NCI-H69 (cell line): ENCODE data around the gene NEIL3.

ENCODE experiments used
- DNase-seq: peaks from one replicate; lab custom pipeline; 2025; lab: John Stamatoyannopoulos, UW

Gene NEIL3

DNA sequence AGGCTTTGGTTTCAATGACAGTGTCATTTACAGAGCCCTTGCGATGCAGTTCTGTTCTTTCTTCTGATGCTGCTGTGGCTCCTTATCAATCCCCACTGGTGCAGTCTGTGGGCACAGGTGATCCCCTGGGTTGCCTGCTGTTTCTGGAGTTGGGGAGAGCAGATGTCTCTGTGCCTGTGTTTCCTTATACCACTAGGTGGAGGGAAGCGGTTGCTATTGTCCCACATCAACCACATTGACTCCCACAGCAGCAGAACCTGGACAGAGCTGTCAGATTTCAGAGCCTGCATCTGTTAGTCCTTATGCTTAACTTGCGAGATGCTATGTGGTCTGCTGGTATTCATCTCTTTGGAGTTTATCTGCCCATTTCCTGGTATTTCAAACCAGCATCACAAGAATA lies 57.7 kb downstream of the NEIL3 start:
- DNase-seq: peak; percentile 60

DNA sequence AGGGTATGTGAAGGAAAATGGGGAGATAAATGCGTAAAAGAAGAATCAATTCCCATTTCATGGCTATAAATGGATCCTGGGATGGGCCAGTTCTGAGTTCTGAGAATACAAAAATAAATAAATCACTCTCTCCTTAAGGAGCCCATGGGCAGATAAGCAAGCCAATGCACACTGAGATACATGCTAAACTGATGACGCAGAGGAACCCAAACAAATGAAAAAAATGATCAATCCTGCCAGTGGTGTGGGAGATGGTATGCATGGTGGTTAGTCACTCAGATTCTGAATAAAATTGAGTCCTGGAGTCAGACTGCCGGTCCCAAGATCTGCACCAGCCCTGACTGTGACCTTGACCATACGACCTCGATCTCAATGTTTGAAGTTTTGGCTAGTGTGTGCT lies 59.7 kb downstream of the NEIL3 start:
- no peak for DNase-seq

DNA sequence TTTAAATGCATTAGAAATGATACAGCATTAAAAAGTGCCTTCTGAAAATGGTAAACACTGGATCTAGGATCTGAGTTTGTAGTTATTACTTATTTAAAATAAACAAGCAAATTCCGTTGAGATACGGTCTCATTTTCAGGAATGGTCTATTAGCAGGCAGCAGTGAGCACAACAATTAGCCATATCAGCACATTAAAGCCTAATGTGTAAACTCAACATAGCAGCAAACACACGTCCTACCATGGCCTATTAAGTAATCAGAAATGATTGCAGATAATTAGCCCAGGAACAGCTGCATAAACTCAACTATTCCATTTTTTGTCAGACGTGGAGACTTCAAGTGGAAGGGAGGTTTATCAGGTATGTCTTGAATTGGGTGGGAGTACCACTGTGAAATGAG lies 61.8 kb downstream of the NEIL3 start:
- peak; percentile 29 for DNase-seq

DNA sequence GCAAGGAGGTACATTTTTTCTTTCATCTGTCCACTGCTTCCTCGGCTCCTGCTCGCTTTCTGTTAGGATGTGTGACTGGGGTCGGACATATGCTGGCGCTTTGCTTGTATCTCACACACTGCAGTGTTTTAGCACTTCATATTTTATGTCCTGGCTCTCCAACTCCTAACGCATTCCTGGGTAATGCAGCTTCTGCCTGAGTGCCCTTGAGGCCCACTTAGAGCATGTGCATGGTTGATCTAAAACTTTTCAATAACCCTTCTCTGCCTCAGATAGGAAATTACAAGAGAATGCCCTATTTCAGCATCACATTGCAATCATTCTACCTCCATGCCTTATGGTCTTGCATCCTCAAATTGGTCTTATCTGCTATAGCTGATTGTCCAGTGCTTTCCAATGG lies 65.3 kb downstream of the NEIL3 start:
- no peak for DNase-seq

DNA sequence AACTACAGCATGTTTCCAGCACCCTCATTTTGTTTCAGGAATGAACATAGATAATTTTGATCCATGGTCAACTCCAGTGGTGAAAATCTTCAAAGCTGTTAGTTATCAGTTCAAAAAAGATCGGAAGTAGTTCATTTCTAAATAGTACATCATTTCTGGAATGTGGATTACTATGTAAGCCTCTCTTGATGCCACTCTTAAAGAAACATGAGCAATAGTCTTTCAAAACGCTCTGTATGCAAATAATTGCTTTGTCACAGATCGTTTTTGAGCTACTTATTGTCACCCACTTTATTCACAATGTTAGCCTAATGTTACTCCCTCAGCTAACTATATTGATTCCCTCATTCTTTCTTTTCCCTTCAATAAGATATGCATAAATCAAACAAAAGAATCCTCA lies 65.7 kb downstream of the NEIL3 start:
- no peak for DNase-seq

DNA sequence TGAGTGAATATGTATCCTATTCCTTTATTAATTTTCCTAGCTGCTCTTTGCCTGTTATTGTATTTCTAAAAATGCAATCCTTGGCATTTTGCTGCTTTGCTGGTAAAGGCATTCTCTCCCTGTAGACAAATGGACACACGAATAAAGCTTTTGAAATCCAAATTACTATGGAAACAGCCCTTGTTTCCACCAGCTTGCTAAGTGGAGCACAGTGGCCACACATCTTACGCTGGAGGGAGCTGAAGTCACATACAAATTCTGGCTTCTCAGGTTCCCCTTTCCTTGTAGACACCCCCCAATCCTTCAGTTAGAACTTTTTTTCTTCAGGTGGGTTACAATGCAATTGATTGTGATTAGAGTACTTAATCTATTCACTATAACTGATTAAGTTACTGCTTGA lies 66.3 kb downstream of the NEIL3 start:
- peak; percentile 35 for DNase-seq

DNA sequence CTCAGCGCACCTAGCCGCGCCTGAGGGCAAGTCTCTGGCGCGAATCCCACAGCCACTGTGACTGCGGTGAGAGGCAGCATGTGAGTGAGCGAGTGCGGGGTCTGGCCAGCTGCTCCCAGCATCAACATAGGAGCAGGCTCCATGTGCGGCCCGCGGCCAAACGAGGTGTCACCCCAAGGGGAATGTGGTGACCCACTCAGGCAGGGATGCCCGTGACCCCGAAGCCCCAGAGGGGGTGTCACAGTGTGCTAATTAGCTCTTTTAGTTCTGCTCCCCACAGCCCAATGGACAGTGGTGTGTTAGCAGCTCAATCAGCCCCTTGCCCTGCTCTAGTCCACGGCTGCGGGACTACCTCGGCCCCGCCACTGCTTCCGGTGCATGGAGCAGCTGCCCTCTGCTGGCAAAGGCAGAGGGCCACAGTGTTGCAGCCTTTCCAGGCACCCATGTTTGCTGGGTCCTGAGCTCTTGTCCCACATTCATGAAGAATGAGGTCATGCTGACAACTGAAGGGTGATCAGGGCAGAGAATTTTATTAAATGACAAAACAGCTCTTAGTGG lies 71.1 kb downstream of the NEIL3 start:
- no peak for DNase-seq

DNA sequence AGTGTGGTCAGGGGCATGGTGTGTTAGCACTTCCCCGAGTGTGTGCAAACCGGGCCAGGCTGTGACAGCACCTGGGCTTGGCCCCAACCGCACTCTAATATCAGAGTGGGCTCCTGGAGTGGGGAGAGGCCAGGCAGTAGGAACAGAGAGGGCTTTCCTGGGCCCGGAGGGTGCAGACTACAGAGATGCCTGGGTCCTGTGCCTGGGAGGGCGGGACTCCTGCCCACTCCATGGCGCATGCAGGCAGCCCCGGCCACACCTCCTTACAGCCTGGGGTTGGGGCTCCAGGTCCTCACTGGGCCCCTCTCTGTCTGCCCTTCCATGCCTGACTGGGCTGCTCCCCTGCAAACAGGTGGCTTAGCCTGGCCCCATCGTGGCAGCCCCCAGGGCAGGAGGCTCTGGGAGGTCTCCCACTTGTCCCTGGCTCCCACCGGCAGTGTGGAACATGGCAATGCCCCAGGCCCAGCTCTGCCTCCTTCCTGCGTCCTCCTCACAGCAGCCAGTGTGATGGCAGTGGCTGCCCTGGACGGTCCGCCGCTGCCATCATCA lies 72.2 kb downstream of the NEIL3 start:
- no peak for DNase-seq

DNA sequence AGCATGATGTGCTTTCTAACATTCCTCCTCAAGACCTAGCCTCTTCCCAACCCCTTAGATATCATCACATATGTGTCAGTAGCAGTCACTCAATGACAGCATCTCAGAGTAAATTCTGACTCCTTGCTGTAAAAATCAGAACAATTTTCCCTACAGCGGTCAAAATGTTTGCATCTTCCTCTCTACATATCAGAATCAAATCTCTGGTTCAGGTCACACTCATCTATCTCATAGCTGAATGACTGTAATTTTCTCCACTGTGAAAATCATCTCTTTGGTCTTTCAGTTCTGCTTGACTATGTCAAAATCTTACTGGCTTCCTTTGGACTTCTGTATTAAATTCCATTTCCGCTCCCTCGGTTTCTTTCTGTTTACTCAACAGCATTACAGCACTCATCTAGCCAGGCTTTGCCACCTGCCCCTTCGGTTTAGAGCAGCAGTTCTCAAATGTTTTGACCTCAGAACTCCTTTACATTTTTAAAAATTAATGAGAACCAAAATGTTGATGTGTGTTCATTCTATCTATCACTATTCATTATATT lies 75.3 kb downstream of the NEIL3 start:
- peak; percentile 3 for DNase-seq

DNA sequence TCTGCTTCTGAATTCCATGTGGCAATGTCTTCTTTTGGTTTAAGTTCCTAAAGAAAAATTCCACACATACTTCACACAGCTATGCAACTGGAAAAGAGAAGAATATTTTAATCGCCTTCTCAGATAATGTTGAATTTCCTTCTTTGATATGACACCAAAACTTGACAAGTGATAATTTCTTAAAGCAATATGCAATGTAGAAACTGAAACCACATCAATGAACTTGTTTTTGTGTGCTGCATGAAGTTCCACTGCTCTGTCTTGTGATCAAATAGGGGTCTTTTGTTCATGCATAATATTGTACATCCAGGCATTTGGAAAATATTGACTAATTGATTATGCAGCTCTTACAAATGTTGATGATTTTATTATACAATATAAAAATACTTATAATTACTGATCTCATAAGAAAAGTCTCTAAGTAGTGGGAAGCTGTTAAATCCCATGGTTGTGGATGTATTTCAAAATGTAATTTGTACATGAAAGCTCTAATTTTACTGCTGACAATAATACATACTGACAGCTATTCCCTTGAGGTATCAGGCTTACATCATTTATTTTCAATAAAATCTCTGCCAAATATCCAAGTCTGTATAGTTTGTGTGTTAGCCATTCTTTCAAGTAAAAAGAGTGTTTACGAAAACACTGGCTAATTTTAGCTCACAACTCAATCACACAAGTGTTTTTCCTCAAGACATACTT lies 76.1 kb downstream of the NEIL3 start:
- DNase-seq: no peak

DNA sequence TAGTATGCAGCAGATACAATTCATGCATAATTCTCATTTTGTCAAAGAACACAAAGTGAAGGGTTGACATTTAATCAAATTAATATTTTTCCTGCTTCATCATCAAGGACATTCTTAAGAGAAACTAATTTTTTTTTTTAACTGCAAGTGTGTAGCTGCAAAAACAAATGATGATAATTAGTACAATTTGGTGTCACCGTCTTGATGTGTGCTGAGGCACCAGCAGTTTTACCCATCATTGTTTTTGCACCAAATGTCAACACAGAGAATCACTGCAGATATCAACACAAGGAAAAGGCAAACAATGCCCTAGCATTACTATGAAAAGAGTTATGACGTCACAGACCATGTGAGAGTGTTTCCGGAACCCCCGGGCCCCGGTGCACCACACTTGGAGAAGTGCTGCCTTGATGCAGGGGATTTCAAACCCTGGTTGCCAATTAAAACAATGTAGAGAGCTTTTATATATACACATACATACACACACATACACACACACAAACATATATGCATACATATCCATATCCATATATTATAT lies 76.7 kb downstream of the NEIL3 start:
- DNase-seq: peak; percentile 58

DNA sequence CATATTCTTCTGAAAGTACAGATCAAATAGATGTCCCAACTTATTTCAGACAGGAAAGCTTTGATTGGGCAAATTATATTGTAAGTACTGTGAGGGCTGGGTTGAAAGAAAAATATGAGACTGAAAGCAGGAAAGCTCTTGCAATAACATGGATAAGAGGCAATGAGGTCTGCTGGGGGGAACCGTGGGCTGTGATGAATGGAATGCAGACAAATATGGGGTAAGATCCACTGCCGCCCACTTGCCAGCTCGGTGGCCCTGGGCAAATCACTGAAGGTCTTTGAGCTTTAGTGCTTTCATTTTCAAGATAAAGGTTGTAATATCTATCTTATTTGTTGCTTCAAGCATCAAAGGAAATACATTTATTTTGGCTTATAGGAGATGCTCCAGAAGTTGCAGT lies 81.6 kb downstream of the NEIL3 start:
- no peak for DNase-seq

DNA sequence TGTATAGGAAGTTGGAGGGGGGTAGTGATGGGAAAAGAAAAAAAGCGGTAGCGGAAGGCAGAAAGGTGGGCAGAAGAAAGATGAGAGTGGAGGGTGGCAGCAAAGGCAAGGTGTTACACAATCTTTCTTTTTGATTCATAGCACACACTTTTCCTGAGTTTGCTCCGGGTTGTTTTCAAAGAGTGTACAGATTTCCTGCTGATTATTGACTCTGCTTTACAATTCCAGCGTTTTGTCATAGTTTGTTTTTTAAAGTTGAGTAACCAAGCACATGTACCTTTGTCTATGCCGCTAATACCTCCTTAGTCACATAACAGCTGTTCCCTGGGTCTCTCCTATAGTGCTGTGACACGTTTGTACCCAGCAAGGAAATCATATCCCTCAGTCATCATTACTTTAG lies 82.3 kb downstream of the NEIL3 start:
- DNase-seq: peak; percentile 9

DNA sequence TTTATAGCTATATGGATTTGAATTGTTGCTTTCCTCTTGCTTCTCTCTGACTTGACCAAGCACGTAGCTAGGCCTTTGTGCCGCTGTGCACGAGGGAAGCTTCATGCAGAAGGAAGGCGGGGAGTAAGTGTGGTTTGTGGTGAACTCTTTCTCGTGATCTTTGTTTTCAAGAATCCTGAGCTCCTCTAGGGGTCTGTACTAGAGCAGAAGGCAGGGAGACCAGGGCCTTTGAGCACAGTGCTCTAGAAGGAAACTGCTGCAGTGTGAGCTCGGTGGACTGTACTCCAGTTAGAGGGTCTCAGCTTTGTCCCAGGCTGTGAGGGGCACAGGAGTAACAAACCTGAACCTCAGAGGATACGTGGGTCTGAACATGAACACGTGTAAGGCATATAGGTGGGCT lies 83.6 kb downstream of the NEIL3 start:
- DNase-seq: no peak

DNA sequence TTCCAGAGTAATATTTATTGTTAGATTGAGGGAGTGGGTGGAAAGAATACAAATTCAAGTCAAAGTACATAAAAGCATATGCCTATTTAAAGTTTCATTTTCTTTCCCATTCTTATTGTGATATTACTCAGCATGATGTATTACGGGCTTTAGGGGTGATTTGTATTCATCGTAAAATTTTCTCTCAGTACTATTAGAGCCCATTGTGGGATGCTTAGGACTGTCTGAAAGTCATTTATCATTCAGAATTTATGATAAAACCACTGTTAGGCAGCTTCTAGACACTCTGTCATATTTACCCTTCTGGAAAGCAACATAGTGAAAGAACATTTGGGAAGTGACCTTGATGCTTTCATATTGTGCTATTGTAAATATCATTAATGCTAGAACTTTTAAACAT lies 86.7 kb downstream of the NEIL3 start:
- DNase-seq: peak; percentile 11

DNA sequence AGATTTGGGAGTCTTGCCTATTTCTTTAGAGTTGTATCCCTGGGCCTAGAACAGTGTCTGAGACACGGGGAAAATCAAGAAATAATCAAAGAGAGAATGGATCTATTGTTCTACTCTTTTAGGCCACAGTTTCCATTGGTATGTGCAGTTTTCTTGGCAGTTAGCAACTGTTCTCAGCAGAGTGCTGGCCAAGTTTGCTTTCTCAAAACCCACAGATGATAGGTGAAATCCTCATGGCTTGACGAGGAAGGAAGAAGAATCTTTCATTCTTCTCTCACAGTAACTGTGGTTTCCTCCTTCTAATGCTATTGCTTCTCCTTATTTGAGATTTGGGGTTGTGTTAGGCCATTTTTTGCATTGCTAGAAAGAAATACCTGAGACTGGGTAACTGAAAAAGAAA lies 90.4 kb downstream of the NEIL3 start:
- no peak for DNase-seq

DNA sequence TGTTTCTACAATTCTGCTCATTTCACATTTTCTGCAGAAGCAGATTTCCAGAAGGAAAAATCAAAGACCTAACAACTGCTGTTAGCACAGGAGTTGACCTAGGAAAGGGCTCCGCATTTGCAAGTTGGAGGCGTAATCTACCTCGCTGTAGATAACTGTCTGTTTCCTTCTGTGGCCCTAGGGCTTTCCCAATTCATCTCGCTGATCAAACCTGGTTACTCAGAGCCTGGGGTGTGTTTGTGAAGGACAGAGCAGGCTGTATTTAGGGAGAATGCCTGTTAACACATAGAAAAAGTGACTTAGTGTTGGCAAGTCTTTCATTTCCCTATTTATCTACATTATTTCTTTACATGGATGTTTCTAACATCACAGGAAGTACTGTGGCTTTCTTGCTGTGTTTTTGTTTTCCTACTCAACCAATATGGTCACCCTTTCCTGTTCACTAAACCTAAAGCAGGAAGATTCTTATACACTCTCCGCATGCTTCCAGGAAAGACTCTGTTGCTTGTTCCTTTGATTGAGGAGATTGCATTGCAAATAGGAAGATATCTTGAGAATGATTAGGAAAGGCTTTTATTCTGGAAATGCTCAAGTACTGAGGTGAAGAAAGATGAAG lies 92.1 kb downstream of the NEIL3 start:
- peak; percentile 2 for DNase-seq

DNA sequence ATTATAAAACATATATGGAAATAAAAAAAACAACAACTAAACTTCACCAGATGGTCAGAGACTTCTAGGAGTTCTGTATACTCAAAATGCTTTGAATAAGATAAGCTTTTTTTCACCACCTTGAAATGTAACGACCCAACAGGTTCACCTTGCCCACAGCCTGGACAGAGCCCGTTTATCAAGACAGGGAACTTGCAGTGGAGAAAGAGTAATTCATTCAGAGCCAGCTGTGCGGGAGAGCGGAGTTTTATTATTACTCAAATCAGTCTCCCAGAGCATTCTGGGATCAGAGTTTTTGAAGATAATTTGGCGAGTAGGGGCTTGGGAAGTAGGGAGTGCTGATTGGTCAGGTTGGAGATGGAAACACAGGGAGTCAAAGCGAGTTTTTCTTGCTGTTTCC lies 94.1 kb downstream of the NEIL3 start:
- peak; percentile 9 for DNase-seq

DNA sequence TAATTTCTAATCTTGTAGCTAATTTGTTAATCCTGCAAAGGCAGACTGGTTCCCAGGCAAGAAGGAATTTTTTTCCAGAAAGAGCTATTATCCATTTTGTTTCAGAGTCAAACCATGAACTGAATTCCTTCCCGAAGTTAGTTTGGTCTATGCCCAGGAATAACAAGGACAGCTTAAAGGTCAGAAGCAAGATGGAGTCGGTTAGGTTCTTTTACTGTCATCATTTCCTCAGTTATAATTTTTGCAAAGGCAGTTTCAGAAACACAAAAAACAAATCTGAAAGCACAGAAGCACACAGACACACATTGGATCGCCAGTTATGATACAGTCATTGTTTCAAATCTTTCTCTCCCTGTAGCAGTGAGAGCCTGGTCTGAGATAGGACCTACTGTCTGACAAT lies 94.7 kb downstream of the NEIL3 start:
- no peak for DNase-seq

DNA sequence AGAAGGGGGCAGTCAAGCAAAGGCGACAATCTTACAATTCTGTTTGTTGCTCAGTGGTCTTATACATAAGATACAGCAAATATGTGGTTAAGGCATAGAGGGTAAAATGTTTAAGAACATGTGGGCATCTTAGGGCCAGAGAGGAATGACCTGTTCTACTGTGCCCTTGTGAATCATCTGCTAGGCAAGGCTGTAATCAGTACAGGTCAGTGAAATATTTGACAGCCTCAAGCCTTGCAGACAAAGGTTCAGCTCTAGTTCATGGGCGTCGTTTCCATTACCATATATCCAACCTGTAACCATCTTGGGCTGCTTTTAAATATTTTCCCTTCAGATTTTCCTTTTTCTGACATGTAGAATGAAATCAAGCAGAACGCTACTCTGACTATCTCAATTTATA lies 95.3 kb downstream of the NEIL3 start:
- DNase-seq: no peak

DNA sequence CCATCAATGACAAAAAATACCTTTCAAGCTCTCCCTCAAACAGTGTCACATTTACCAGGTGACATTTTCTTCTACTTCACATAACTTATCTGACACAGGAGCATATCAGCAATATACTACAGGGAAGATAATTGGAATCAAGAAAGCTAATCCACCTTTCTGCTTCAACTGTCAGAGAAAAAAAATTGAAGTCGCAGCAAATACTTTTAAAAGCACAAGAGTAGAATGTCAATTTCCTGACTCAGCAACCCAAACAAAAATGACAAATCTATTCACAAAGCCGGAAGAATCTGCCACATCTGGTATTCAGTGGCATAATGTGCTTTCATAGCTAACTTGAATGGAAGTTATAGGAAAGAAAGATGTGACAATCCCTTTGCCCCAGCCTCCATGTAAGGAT lies 95.8 kb downstream of the NEIL3 start:
- no peak for DNase-seq

DNA sequence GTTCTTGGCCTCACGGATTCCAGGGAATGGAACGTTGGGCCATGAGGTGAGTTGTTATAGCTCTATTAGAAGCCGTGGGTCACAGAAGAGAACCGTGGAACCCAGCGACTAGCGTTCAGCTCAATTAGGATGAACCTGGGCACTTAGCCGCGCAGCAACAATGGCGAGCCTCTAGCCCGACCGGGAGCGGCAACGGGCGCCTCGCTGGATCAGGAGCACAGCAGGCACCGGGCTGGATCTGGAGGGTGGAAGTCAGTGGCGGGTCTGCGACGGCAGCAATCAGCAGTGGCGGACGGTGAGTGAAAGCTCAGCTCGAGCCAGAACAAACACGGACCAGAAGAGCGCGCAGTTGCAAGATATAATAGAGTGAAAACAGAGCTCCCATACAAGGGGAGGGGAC lies 98.3 kb downstream of the NEIL3 start:
- DNase-seq: no peak

DNA sequence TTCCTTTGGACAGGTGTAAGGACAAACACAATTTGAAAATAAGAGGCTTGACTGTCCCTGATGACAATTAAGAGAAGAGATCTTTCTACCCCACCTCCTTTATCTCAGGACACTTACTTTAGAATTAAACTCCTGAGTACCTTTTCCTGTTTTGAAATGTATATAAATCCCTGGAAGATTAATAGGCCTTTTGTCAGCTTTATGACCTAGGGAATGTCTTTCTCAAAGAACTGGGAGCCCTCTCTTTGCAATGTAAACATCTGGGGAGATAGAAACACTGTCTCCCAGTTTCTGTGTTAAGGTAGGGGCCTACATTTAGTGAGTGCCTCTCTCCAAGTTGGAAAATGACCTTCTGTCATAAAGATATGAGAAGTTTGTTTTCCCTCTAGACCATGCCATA lies 100.9 kb downstream of the NEIL3 start:
- peak; percentile 55 for DNase-seq
